OCI-LY3 (cell line): ENCODE data around the gene PPFIA2.

ENCODE experiments used
- H2AFZ ChIP-seq: fragments of 200-600, 300-600 bp; shearing (Covaris generic); 2 replicates; pipeline ENCODE4 v1.6.0; 2014; ENCODE audit warnings: antibody characterized with exemption, low read depth, low read length
- H3K27ac ChIP-seq: fragments of 200-600, 300-600 bp; sonication (generic); 2 replicates; pipeline ENCODE4 v1.5.1; 2014; ENCODE audit warnings: mild to moderate bottlenecking, low read length, moderate library complexity, mixed read lengths
- H3K27me3 ChIP-seq: fragments of 200-600, 300-600 bp; sonication (generic); 2 replicates; pipeline ENCODE4 v1.6.1; 2014; ENCODE audit warnings: low read depth, low read length, mixed read lengths
- H3K36me3 ChIP-seq: fragments of 200-600, 300-600 bp; sonication (generic); replicated peaks from 2 replicates; pipeline ENCODE3; 2014; ENCODE audit warnings: low read depth, low read length, mixed read lengths
- H3K4me1 ChIP-seq: fragments of 300-600, 200-600 bp; sonication (generic); 2 replicates; pipeline ENCODE4 v1.6.1; 2014; ENCODE audit warnings: low read length, mixed read lengths
- H3K4me2 ChIP-seq: fragments of 200-600, 300-600 bp; sonication (generic); 2 replicates; pipeline ENCODE4 v1.6.1; 2014; ENCODE audit warnings: low read length, mixed read lengths
- H3K4me3 ChIP-seq: fragments of 300-600, 200-600 bp; sonication (generic); 2 replicates; pipeline ENCODE4 v1.5.1; 2014; ENCODE audit warnings: antibody characterized with exemption, mild to moderate bottlenecking, low read length, moderate library complexity
- H3K79me2 ChIP-seq: fragments of 300-600, 200-600 bp; shearing (Covaris generic); 2 replicates; pipeline ENCODE4 v1.6.1; 2014; ENCODE audit warnings: mild to moderate bottlenecking, low read length, mixed read lengths
- H3K9ac ChIP-seq: fragments of 300-600, 200-600 bp; shearing (Covaris generic); 2 replicates; pipeline ENCODE4 v1.6.0; 2014; ENCODE audit warnings: mild to moderate bottlenecking, low read length, moderate library complexity
- H3K9me3 ChIP-seq: fragments of 200-600, 300-600 bp; shearing (Covaris generic); 2 replicates; pipeline ENCODE4 v1.6.1; 2014; ENCODE audit warnings: low read length, mixed read lengths; ENCODE audit not compliant: insufficient read depth
- H4K20me1 ChIP-seq: fragments of 200-600, 300-600 bp; sonication (generic); 2 replicates; pipeline ENCODE4 v1.6.1; 2016; ENCODE audit warnings: low read length, mixed read lengths; ENCODE audit not compliant: insufficient read depth
- CTCF ChIP-seq: fragments of 200-600, 300-600 bp; sonication (generic); IDR thresholded peaks from 2 replicates; pipeline ENCODE4 v1.5.1; 2014; ENCODE audit warnings: antibody characterized with exemption, low read length, low read depth
- EZH2phosphoT487 ChIP-seq: fragments of 200-600 bp; shearing (Covaris generic); IDR thresholded peaks from 2 replicates; pipeline ENCODE4 v1.6.1; 2018; ENCODE audit warnings: antibody characterized with exemption, mixed run types, low read depth

PPFIA2 gene

GRCh38 chr12:81792666-81793065 lies 33.5 kb upstream of the PPFIA2 start:
- TF ChIP-seq EZH2phosphoT487: no peak
- TF ChIP-seq CTCF: no peak
- H2AFZ ChIP-seq: no peak overlapping the region
- no peaks in the 10 kb centered on the region for H4K20me1 ChIP-seq
- H3K79me2 ChIP-seq: no peaks in the 10 kb centered on the region
- H3K9me3 ChIP-seq: no peaks in the 10 kb centered on the region
- H3K4me2 ChIP-seq: no peak overlapping the region
- H3K9ac ChIP-seq: no peak overlapping the region
- H3K4me1 ChIP-seq: peaks cover 6% of the 10 kb centered on the region; the same call in 1 of the 2 replicates
- 0 out of 2 replicates have a peak, but pooled peaks cover under 1% of the 10 kb centered on the region for H3K27me3 ChIP-seq
- no peak overlapping the region for H3K4me3 ChIP-seq
- no peaks in the 10 kb centered on the region for H3K36me3 ChIP-seq
- H3K27ac ChIP-seq: no peak overlapping the region

GRCh38 chr12:81779216-81779615 lies 20.1 kb upstream of the PPFIA2 start:
- Histone ChIP-seq H3K4me2 (no peak overlapping the region), H3K27me3 (no peaks in the 10 kb centered on the region), H4K20me1 (no peaks in the 10 kb centered on the region), H3K4me1 (no peaks in the 10 kb centered on the region), H2AFZ (no peak overlapping the region), H3K4me3 (no peak overlapping the region), H3K9ac (no peak overlapping the region), H3K9me3 (no peaks in the 10 kb centered on the region), H3K36me3 (no peaks in the 10 kb centered on the region), H3K79me2 (no peaks in the 10 kb centered on the region), H3K27ac (no peak overlapping the region)
- TF ChIP-seq EZH2phosphoT487 (no peak), CTCF (no peak)

GRCh38 chr12:81778719-81779118 lies 19.6 kb upstream of the PPFIA2 start:
- no peak for TF ChIP-seq CTCF
- no peak for TF ChIP-seq EZH2phosphoT487

GRCh38 chr12:81758421-81759189 lies 545 bp downstream of the PPFIA2 start:
- Histone ChIP-seq H3K27me3 (no peaks in the 10 kb centered on the region), H3K9ac (no peak overlapping the region), H3K36me3 (no peaks in the 10 kb centered on the region), H3K4me1 (no peaks in the 10 kb centered on the region), H3K4me2 (no peak overlapping the region), H4K20me1 (no peaks in the 10 kb centered on the region), H3K4me3 (no peak overlapping the region), H3K9me3 (no peaks in the 10 kb centered on the region), H3K79me2 (no peaks in the 10 kb centered on the region), H3K27ac (no peak overlapping the region), H2AFZ (no peak overlapping the region)
- TF ChIP-seq CTCF: no peak
- TF ChIP-seq EZH2phosphoT487: no peak

More at GRCh38 chr12:81778719-81779118, 19.6 kb upstream of the PPFIA2 start:
- Histone ChIP-seq H2AFZ (no peak overlapping the region), H3K36me3 (no peaks in the 10 kb centered on the region), H3K27ac (no peak overlapping the region), H3K4me3 (no peak overlapping the region), H3K27me3 (no peaks in the 10 kb centered on the region), H3K9me3 (no peaks in the 10 kb centered on the region), H3K4me1 (no peaks in the 10 kb centered on the region), H3K4me2 (no peak overlapping the region), H3K79me2 (no peaks in the 10 kb centered on the region), H3K9ac (no peak overlapping the region), H4K20me1 (no peaks in the 10 kb centered on the region)
